Renal cortex interstitium (tissue), 11 donors: ENCODE measurements around the gene STK32C. TPM values are rescaled to one million over a fixed set of nuclear protein-coding genes. Genes with fewer than 3 reads are reported as not detected.

Experiments used
- DNase-seq, 11 donors: peaks; one replicate each; pipeline ENCODE4 v3.0.0-alpha.2; 2013; ENCODE audit warnings: low read depth in 9 of 11, low spot score in 4 of 11; ENCODE audit errors: extremely low read depth in 1 of 11
- polyA plus RNA-seq, 3 donors: library from polyadenylated mRNA; unstranded; fragments of 120-200 nt; gene quantifications; one replicate each; pipeline ENCODE4 v1.2.1, GENCODE V29; 2013; ENCODE audit not compliant: insufficient read length in 3 of 3

Gene STK32C
- polyA plus RNA-seq, 3 donors: 11.6 to 13.9 (median 12.9) TPM

- no peak for DNase-seq
These were observed 109.2 kb downstream of the STK32C start for GRCh38 chr10:132198381-132199181.

- DNase-seq: no peak
These were observed 109.7 kb downstream of the STK32C start for GRCh38 chr10:132198068-132198370.

- no peak for DNase-seq
These were observed 110.3 kb downstream of the STK32C start for GRCh38 chr10:132197271-132198067.

GRCh38 chr10:132196178-132197113 is 111.3 kb downstream of the STK32C start:
- DNase-seq: no peak

GRCh38 chr10:132195366-132196075 is 112.2 kb downstream of the STK32C start:
- no peak for DNase-seq

GRCh38 chr10:132194726-132195125 is 113.0 kb downstream of the STK32C start:
- DNase-seq: no peak

- no peak for DNase-seq
These were observed 113.7 kb downstream of the STK32C start for GRCh38 chr10:132193907-132194552.

GRCh38 chr10:132192991-132193665 is 114.6 kb downstream of the STK32C start:
- no peak for DNase-seq

GRCh38 chr10:132192076-132192975 is 115.4 kb downstream of the STK32C start:
- DNase-seq: no peak

GRCh38 chr10:132189810-132190422 is 117.8 kb downstream of the STK32C start:
- no peak for DNase-seq

- no peak for DNase-seq
These were observed 118.7 kb downstream of the STK32C start for GRCh38 chr10:132189016-132189415.

- no peak for DNase-seq
These were observed 119.4 kb downstream of the STK32C start for GRCh38 chr10:132188331-132188730.

- DNase-seq: no peak
These were observed 120.2 kb downstream of the STK32C start for GRCh38 chr10:132187430-132188138.

- DNase-seq: no peak
These were observed 121.0 kb downstream of the STK32C start, which contains the start of gene DPYSL4 for GRCh38 chr10:132186488-132187429. Gene DPYSL4 (plus strand): TSS chr10:132186948. CDS start chr10:132187064, 116 bp downstream.
